Endothelial cell (in vitro differentiated cells): ENCODE measurements around the gene ANO10. TPM values are rescaled to one million over a fixed set of nuclear protein-coding genes. Genes with fewer than 3 reads are reported as not detected.
A peak's percentile ranks its signal among the peaks of the same experiment; 100 is the strongest.

Source experiments
- DNase-seq: peaks from one replicate; pipeline ENCODE4 v3.0.0; 2021; ENCODE audit warnings: low spot score
- H3K27ac Mint-ChIP-seq: one replicate; pipeline ENCODE4 v1.8.0; 2021; ENCODE audit warnings: mixed read lengths, inconsistent platforms; ENCODE audit not compliant: unreplicated experiment
- H3K27me3 Mint-ChIP-seq: one replicate; pipeline ENCODE4 v1.8.0; 2021; ENCODE audit warnings: mild to moderate bottlenecking, moderate library complexity, mixed read lengths, inconsistent platforms; ENCODE audit not compliant: unreplicated experiment
- H3K36me3 Mint-ChIP-seq: one replicate; pipeline ENCODE4 v1.8.0; 2021; ENCODE audit warnings: mild to moderate bottlenecking, low read depth, mixed read lengths, inconsistent platforms; ENCODE audit not compliant: unreplicated experiment
- H3K4me1 Mint-ChIP-seq: one replicate; pipeline ENCODE4 v1.8.0; 2021; ENCODE audit warnings: mild to moderate bottlenecking, mixed read lengths, inconsistent platforms; ENCODE audit not compliant: unreplicated experiment
- H3K4me3 Mint-ChIP-seq: one replicate; pipeline ENCODE4 v1.8.0; 2021; ENCODE audit warnings: mild to moderate bottlenecking, mixed read lengths, inconsistent platforms; ENCODE audit not compliant: unreplicated experiment
- H3K9me3 Mint-ChIP-seq: one replicate; pipeline ENCODE4 v1.8.0; 2021; ENCODE audit warnings: mixed read lengths, inconsistent platforms; ENCODE audit not compliant: unreplicated experiment
- CTCF ChIP-seq: fragments of 200-600 bp; sonication (generic); IDR thresholded peaks from one replicate; pipeline ENCODE4 v1.5.0; 2021; ENCODE audit warnings: antibody characterized with exemption; ENCODE audit not compliant: unreplicated experiment
- total RNA-seq: library from RNA; stranded (reverse); fragmentation: NEBNext Ultra II Directional; extraction: Animal tissue kit (Norgen Biotek cat#: 25700); gene quantifications from one replicate; pipeline ENCODE4 v1.2.1, GENCODE V29; 2021; ENCODE audit not compliant: unreplicated experiment

ANO10 gene
- total RNA-seq, 1 donor from 2014 or later = 112 TPM

- Mint-ChIP-seq H3K4me1 (peaks cover 44% of the 10 kb centered on the region), H3K27me3 (no peaks in the 10 kb centered on the region), H3K4me3 (no peak overlapping the region), H3K27ac (peak overlapping the region; percentile 12), H3K36me3 (peaks cover 24% of the 10 kb centered on the region), H3K9me3 (no peaks in the 10 kb centered on the region)
- no peak for TF ChIP-seq CTCF
- DNase-seq = no peak
These were observed 34.5 kb downstream of the ANO10 start for GRCh38 chr3:43587303-43587702.

- H3K4me1 Mint-ChIP-seq = peaks cover 44% of the 10 kb centered on the region
- H3K9me3 Mint-ChIP-seq = no peaks in the 10 kb centered on the region
- H3K36me3 Mint-ChIP-seq = peaks cover 7% of the 10 kb centered on the region
- H3K4me3 Mint-ChIP-seq = no peak overlapping the region
- no peak for DNase-seq
- H3K27ac Mint-ChIP-seq = no peak overlapping the region
- no peaks in the 10 kb centered on the region for H3K27me3 Mint-ChIP-seq
- TF ChIP-seq CTCF = no peak
These were observed 37.6 kb downstream of the ANO10 start for GRCh38 chr3:43584043-43584826.

GRCh38 chr3:43583481-43583880, 38.3 kb downstream of the ANO10 start:
- H3K27ac Mint-ChIP-seq = no peak overlapping the region
- no peak for DNase-seq

GRCh38 chr3:43582866-43583265, 38.9 kb downstream of the ANO10 start:
- no peak overlapping the region for H3K27ac Mint-ChIP-seq
- no peak for TF ChIP-seq CTCF

More at GRCh38 chr3:43583481-43583880, 38.3 kb downstream of the ANO10 start:
- no peak for TF ChIP-seq CTCF
- Mint-ChIP-seq H3K9me3 (no peaks in the 10 kb centered on the region), H3K4me1 (peaks cover 44% of the 10 kb centered on the region), H3K4me3 (no peak overlapping the region), H3K27me3 (no peaks in the 10 kb centered on the region), H3K36me3 (peaks cover 4% of the 10 kb centered on the region)

GRCh38 chr3:43581343-43581742, 40.5 kb downstream of the ANO10 start:
- Mint-ChIP-seq H3K27me3 (no peaks in the 10 kb centered on the region), H3K36me3 (peaks cover 14% of the 10 kb centered on the region), H3K27ac (no peak overlapping the region), H3K9me3 (no peaks in the 10 kb centered on the region), H3K4me3 (no peak overlapping the region), H3K4me1 (peaks cover 28% of the 10 kb centered on the region)
- DNase-seq = no peak
- TF ChIP-seq CTCF = no peak

More at GRCh38 chr3:43582866-43583265, 38.9 kb downstream of the ANO10 start:
- H3K9me3 Mint-ChIP-seq = no peaks in the 10 kb centered on the region
- H3K4me1 Mint-ChIP-seq = peaks cover 43% of the 10 kb centered on the region
- no peak overlapping the region for H3K4me3 Mint-ChIP-seq
- DNase-seq = no peak
- H3K27me3 Mint-ChIP-seq = no peaks in the 10 kb centered on the region
- H3K36me3 Mint-ChIP-seq = peaks cover 3% of the 10 kb centered on the region
